WERI-Rb-1 (cell line): ENCODE data around the gene RAD51B.
"Not testable (repeated sequence)": the region's sequence is repeated elsewhere in the genome, so short reads cannot be mapped to it uniquely, and the experiment has no call there.

Experiments
- DNase-seq: peaks from one replicate; pipeline ENCODE4 v3.0.0-alpha.2; 2020
- H3K27ac ChIP-seq: fragments of 250-450 bp; sonication (Bioruptor Pico); 2 replicates; pipeline ENCODE4 v1.5.1; 2020; ENCODE audit warnings: mild to moderate bottlenecking, moderate library complexity
- H3K27me3 ChIP-seq: fragments of 250-450 bp; sonication (Bioruptor Pico); 2 replicates; pipeline ENCODE4 v1.5.1; 2021; ENCODE audit warnings: mild to moderate bottlenecking, low read depth, moderate library complexity; ENCODE audit not compliant: insufficient read depth, severe bottlenecking
- H3K36me3 ChIP-seq: fragments of 250-450 bp; sonication (Bioruptor Pico); 2 replicates; pipeline ENCODE4 v1.5.1; 2020; ENCODE audit warnings: mild to moderate bottlenecking, moderate library complexity
- H3K4me3 ChIP-seq: 2 replicates; pipeline ENCODE4 v1.5.1; 2011; ENCODE audit warnings: low read depth, mild to moderate bottlenecking, control low read depth, low read length
- H3K9me3 ChIP-seq: fragments of 250-450 bp; sonication (Bioruptor Pico); 2 replicates; pipeline ENCODE4 v1.5.1; 2021; ENCODE audit warnings: mild to moderate bottlenecking, moderate library complexity; ENCODE audit not compliant: severe bottlenecking
- CTCF ChIP-seq: IDR thresholded peaks from 2 replicates; pipeline ENCODE4 v1.5.1; 2011; ENCODE audit warnings: low read depth, mild to moderate bottlenecking, control low read depth, inconsistent platforms, low read length

RAD51B gene

GRCh38 chr14:67806246-67806645, 13.3 kb upstream of the RAD51B start:
- DNase-seq: no peak
- no peak for TF ChIP-seq CTCF
- no peak overlapping the region for H3K27ac ChIP-seq
- H3K9me3 ChIP-seq: no peaks in the 10 kb centered on the region
- no peaks in the 10 kb centered on the region for H3K27me3 ChIP-seq
- peaks cover 71% of the 10 kb centered on the region for H3K36me3 ChIP-seq
- H3K4me3 ChIP-seq: no peak overlapping the region

- TF ChIP-seq CTCF: no peak
Observed at GRCh38 chr14:67814821-67815220, 4.8 kb upstream of the RAD51B start.

GRCh38 chr14:67815573-67816225, 3.9 kb upstream of the RAD51B start:
- Histone ChIP-seq H3K9me3 (no peaks in the 10 kb centered on the region), H3K27me3 (no peaks in the 10 kb centered on the region), H3K27ac (peak overlapping the region; percentile 87), H3K36me3 (peaks cover 30% of the 10 kb centered on the region), H3K4me3 (peak overlapping the region; percentile 74)
- DNase-seq: no peak
- no peak for TF ChIP-seq CTCF

More at GRCh38 chr14:67814821-67815220, 4.8 kb upstream of the RAD51B start:
- Histone ChIP-seq H3K4me3 (no peak overlapping the region), H3K27ac (no peak overlapping the region), H3K36me3 (peaks cover 38% of the 10 kb centered on the region), H3K27me3 (no peaks in the 10 kb centered on the region), H3K9me3 (no peaks in the 10 kb centered on the region)
- DNase-seq: no peak

- Histone ChIP-seq H3K27me3 (no peaks in the 10 kb centered on the region), H3K27ac (peak within 1 kb of the TSS; percentile 87), H3K36me3 (peaks cover 28% of the 10 kb centered on the region), H3K4me3 (peak within 1 kb of the TSS; percentile 74), H3K9me3 (no peaks in the 10 kb centered on the region)
- TF ChIP-seq CTCF: no peak
- peak; percentile 95 for DNase-seq
Observed at GRCh38 chr14:67816326-67817002, 3.1 kb upstream of the RAD51B start, which contains the start of gene ZFYVE26. ZFYVE26 (minus strand) TSS chr14:67816590; CDS start chr14:67815963, 627 bp downstream.

- Histone ChIP-seq H3K9me3 (no peaks in the 10 kb centered on the region), H3K27ac (no peak overlapping the region; the same call in 1 of the 2 replicates), H3K4me3 (no peak overlapping the region), H3K27me3 (no peaks in the 10 kb centered on the region), H3K36me3 (peaks cover 17% of the 10 kb centered on the region)
- TF ChIP-seq CTCF: no peak
- DNase-seq: no peak
Observed at GRCh38 chr14:67817750-67818438, 1.7 kb upstream of the RAD51B start.

- not testable (repeated sequence) for DNase-seq, H3K4me3 ChIP-seq, H3K9me3 ChIP-seq, H3K27me3 ChIP-seq, H3K27ac ChIP-seq
- H3K36me3 ChIP-seq: peaks cover 14% of the 10 kb centered on the region
Observed at GRCh38 chr14:67818476-67818875, 1.1 kb upstream of the RAD51B start.
